ENCODE measurements around the gene DENND1B.
"Not testable (repeated sequence)": the region's sequence is repeated elsewhere in the genome, so short reads cannot be mapped to it uniquely, and the experiment has no call there.

DENND1B gene

GRCh38 chr1:197763307-197763706, 12.0 kb downstream of the DENND1B start:
- Histone ChIP-seq H3K9me3 (ENCODE audit: insufficient read depth, low read depth, low read length) (no peaks in the 10 kb centered on the region), H3K4me1 (ENCODE audit: insufficient read depth, low read length, poor library complexity, severe bottlenecking) (peaks cover 89% of the 10 kb centered on the region), H3K9ac (ENCODE audit: low read depth, low read length, poor library complexity, severe bottlenecking) (peak overlapping the region; percentile 78), H3K4me3 (ENCODE audit: low read length, poor library complexity, severe bottlenecking) (peak overlapping the region; percentile 67), H3K4me2 (ENCODE audit: low read depth, low read length, poor library complexity, severe bottlenecking) (peak overlapping the region; percentile 77), H3F3A (ENCODE audit: low read depth) (peaks cover 17% of the 10 kb centered on the region), H3K36me3 (ENCODE audit: insufficient read depth, low read length) (no peaks in the 10 kb centered on the region; the same call in 1 of the 2 replicates), H4K20me1 (ENCODE audit: insufficient read depth, low read length, poor library complexity, severe bottlenecking) (no peaks in the 10 kb centered on the region), H2AFZ (ENCODE audit: low read length) (no peak overlapping the region), H3K9me2 (replicated peaks; ENCODE audit: low read depth, low read length) (no peaks in the 10 kb centered on the region), H3K27me3 (ENCODE audit: insufficient read depth, low read length, poor library complexity, severe bottlenecking) (no peaks in the 10 kb centered on the region), H3K79me2 (ENCODE audit: insufficient read depth, low read length) (peaks cover 85% of the 10 kb centered on the region)
- TF ChIP-seq CTCF (conservative IDR thresholded peaks at IDR 0.05; ENCODE audit: low read length) = no peak
- TF ChIP-seq EZH2phosphoT487 (IDR thresholded peaks at IDR 0.05; ENCODE audit: borderline replicate concordance) = no peak

- H3K9ac ChIP-seq (ENCODE audit: low read depth, low read length, poor library complexity, severe bottlenecking) = peak overlapping the region; percentile 78
- peaks cover 85% of the 10 kb centered on the region for H3K79me2 ChIP-seq (ENCODE audit: insufficient read depth, low read length)
- no peak overlapping the region for H2AFZ ChIP-seq (ENCODE audit: low read length)
- H3K36me3 ChIP-seq (ENCODE audit: insufficient read depth, low read length) = no peaks in the 10 kb centered on the region; the same call in 1 of the 2 replicates
- H3K27me3 ChIP-seq (ENCODE audit: insufficient read depth, low read length, poor library complexity, severe bottlenecking) = no peaks in the 10 kb centered on the region
- peak overlapping the region; percentile 69 for H3K4me3 ChIP-seq (ENCODE audit: low read length, poor library complexity, severe bottlenecking)
- no peaks in the 10 kb centered on the region for H3K9me3 ChIP-seq (ENCODE audit: insufficient read depth, low read depth, low read length)
- peaks cover 86% of the 10 kb centered on the region for H3K4me1 ChIP-seq (ENCODE audit: insufficient read depth, low read length, poor library complexity, severe bottlenecking)
- TF ChIP-seq CTCF (conservative IDR thresholded peaks at IDR 0.05; ENCODE audit: low read length) (no peak), EZH2phosphoT487 (IDR thresholded peaks at IDR 0.05; ENCODE audit: borderline replicate concordance) (no peak)
- H3F3A ChIP-seq (ENCODE audit: low read depth) = peaks cover 17% of the 10 kb centered on the region
- peak overlapping the region; percentile 77 for H3K4me2 ChIP-seq (ENCODE audit: low read depth, low read length, poor library complexity, severe bottlenecking)
- H3K9me2 ChIP-seq (replicated peaks; ENCODE audit: low read depth, low read length) = no peaks in the 10 kb centered on the region
- no peaks in the 10 kb centered on the region for H4K20me1 ChIP-seq (ENCODE audit: insufficient read depth, low read length, poor library complexity, severe bottlenecking)
Measured at GRCh38 chr1:197761654-197762053, 13.6 kb downstream of the DENND1B start.

- not testable (repeated sequence) for H3K36me3 ChIP-seq (ENCODE audit: insufficient read depth, low read length); H3F3A ChIP-seq (ENCODE audit: low read depth); H2AFZ ChIP-seq (ENCODE audit: low read length); H3K4me2 ChIP-seq (ENCODE audit: low read depth, low read length, poor library complexity, severe bottlenecking); H3K9me3 ChIP-seq (ENCODE audit: insufficient read depth, low read depth, low read length); H3K27me3 ChIP-seq (ENCODE audit: insufficient read depth, low read length, poor library complexity, severe bottlenecking); H3K9ac ChIP-seq (ENCODE audit: low read depth, low read length, poor library complexity, severe bottlenecking); H3K9me2 ChIP-seq (replicated peaks; ENCODE audit: low read depth, low read length); H3K4me3 ChIP-seq (ENCODE audit: low read length, poor library complexity, severe bottlenecking); H4K20me1 ChIP-seq (ENCODE audit: insufficient read depth, low read length, poor library complexity, severe bottlenecking)
- Histone ChIP-seq H3K4me1 (ENCODE audit: insufficient read depth, low read length, poor library complexity, severe bottlenecking) (peaks cover 46% of the 10 kb centered on the region), H3K79me2 (ENCODE audit: insufficient read depth, low read length) (peaks cover 89% of the 10 kb centered on the region)
Measured at GRCh38 chr1:197755553-197755952, 19.7 kb downstream of the DENND1B start.

- H3K4me3 ChIP-seq (ENCODE audit: low read length, poor library complexity, severe bottlenecking); H3K9me3 ChIP-seq (ENCODE audit: insufficient read depth, low read depth, low read length); H3K4me2 ChIP-seq (ENCODE audit: low read depth, low read length, poor library complexity, severe bottlenecking); H3K36me3 ChIP-seq (ENCODE audit: insufficient read depth, low read length); H3K27me3 ChIP-seq (ENCODE audit: insufficient read depth, low read length, poor library complexity, severe bottlenecking); H3K9ac ChIP-seq (ENCODE audit: low read depth, low read length, poor library complexity, severe bottlenecking); H3K9me2 ChIP-seq (replicated peaks; ENCODE audit: low read depth, low read length); H2AFZ ChIP-seq (ENCODE audit: low read length); H3F3A ChIP-seq (ENCODE audit: low read depth): not testable (repeated sequence)
- H3K79me2 ChIP-seq (ENCODE audit: insufficient read depth, low read length) = peaks cover 90% of the 10 kb centered on the region
- peaks cover 51% of the 10 kb centered on the region for H3K4me1 ChIP-seq (ENCODE audit: insufficient read depth, low read length, poor library complexity, severe bottlenecking)
- peaks cover 16% of the 10 kb centered on the region for H4K20me1 ChIP-seq (ENCODE audit: insufficient read depth, low read length, poor library complexity, severe bottlenecking)
Measured at GRCh38 chr1:197752652-197753164, 22.6 kb downstream of the DENND1B start.
